T-helper 9 cell (primary cell): ENCODE measurements around the gene SCFD2.
"Not testable (repeated sequence)": the region's sequence is repeated elsewhere in the genome, so short reads cannot be mapped to it uniquely, and the experiment has no call there.

Source experiments
- DNase-seq: peaks from one replicate; pipeline ENCODE4 v3.0.0-alpha.2; 2020

SCFD2 gene

DNA sequence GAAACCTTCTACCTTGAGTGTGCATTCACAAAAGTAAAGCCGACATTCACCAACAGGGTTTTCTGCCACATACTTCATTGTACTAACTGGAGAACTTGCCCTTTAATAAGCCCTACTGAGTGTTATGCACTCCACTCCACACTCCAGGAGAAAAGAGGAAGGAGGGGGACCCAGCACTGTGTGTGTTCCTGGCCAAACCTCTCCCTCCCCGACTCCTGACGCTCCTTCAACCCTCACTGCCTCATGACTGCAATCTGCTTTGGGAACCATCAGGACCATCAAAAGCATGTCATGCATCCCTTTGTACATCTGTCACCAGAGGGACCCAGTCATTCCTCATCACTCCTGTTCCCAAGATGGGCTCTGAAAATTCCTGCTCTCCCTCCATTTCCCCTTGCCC, 360.1 kb downstream of the SCFD2 start:
- DNase-seq, result no peak

DNA sequence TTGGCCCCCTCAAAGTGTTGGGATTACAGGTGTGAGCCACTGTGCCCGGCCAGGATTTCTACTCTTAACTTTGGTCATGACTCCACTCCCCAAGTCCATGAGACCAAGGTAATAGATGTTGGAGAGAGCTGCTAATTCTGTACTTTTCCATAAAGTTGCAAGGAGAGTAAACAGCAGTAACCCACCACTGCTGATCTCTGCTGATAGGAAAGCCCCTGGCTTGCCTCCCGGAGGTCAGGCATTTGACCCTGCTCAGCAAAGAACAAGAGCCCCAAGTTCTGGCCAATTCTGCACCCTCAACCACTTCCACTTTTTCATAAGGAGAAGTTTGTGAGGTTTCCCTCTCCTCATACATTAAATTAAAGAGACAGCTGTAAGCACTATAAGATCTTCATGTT, 360.7 kb downstream of the SCFD2 start:
- no peak for DNase-seq

DNA sequence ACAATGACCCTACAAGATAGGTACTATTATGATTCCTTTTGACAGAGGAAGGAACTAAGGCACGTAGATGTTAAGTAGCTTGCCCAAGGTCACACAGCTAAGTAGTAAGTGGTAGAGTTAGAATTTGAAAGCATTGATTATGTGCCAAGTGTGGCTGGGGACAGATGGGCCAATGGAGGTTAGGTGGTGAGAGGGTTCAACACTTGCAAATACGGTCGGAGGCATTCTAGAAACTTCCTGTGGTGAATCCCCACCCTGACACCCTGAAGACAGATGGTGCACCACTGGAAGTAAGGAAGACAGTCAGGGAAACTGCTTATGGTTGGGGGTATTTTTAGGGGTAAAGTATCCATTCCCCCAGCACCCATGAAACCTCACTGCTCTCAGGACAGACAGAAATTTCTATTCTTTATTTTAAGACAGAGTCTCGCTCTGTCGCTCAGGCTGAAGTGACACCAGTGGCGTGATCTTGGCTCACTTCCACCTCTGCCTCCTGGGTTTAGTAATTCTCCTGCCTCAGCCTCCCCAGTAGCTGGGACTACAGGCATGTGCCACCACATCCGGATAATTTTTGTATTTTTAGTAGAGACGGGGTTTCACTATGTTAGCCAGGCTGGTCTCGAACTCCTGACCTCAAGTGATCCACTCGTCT, 361.2 kb downstream of the SCFD2 start:
- DNase-seq, result no peak

DNA sequence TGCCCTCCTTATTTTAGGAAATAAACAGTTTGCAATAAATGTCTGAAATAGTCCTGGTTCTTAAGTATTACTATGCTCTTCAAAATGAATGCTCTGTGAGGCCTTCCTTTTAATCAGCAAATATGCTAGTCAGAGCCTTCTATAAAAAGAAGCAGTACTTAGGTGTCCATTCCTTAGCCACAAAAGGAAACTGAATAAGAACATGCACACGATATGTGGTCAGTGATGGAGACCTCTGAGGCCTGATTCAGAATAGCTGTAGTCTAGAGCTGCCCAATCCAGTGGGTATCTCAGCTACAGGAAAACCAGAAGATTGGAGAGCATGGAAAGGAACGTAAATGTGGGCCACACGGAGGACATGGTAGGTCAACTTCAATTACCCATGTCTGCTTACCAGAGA, 361.9 kb downstream of the SCFD2 start:
- no peak for DNase-seq

DNA sequence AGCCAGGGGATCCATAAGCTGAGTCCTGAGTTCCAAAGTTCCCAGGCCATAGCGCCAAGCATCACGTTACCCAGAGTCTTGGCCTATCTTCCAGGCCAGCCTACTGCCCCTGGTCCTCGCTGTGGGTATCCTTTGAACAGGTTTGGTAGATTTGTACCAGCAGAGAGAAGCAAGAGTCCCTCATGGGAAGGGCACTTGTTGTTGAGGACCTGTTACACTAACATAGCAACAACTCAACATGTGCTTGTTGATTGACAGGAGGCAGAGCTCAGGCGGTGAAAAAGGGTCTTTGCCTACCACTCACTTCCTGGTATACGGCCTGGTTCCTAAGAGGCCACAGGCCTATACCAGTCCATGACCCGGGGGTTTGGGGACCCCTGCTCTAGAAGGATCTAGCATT, 365.3 kb downstream of the SCFD2 start:
- DNase-seq, result no peak

DNA sequence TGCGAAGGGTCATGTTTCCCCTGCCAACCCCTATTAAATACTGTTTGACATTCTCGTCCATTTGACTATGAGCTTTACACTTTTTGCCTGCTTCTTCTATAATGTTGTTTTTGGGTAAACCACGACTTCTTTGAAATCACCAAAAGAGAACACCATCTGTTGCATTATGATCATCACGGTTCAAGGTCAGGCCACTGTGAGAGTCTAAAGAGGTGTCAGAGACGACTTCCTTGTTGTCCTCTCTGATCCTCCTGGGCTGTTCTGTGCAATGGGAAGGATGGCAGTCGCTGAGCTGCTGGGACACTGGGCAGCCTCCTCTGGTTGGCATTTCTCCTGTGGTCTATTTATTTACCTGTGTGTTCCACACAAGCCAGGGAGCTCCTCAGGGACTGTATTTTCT, 366.2 kb downstream of the SCFD2 start:
- no peak for DNase-seq

DNA sequence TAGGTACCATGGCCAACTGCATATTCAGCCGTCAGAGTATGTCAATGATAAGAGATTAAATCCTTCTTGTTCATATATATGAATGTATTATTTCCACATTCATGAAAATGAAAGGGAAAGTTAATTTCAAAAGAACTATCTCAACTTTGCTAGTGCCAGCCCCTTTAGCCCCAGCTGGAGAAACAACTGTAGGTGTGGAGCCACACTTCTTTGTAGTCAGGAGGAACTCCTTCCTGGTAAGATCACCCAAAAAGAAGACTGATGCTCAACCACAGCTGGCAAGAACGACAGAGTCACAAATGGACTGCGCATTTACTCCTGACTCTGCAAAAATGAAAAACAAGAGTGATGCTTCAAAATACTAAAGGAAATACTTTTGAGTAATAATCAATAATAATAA, 367.4 kb downstream of the SCFD2 start:
- DNase-seq, result no peak

DNA sequence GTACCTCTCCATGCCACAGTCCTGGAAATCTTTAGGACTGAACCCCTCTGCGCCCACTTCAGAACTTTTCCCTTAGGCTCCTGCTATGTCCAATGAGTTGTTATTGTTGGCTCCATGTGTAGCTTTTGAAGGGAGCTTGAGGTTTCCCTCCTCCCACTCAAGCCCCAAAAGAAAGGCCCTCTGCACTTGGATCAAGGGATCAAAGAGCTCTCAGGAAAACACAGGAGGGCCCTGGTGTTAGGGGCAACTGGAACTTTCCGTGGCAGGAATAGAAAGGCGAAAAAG, 368.8 kb downstream of the SCFD2 start:
- DNase-seq, result no peak

DNA sequence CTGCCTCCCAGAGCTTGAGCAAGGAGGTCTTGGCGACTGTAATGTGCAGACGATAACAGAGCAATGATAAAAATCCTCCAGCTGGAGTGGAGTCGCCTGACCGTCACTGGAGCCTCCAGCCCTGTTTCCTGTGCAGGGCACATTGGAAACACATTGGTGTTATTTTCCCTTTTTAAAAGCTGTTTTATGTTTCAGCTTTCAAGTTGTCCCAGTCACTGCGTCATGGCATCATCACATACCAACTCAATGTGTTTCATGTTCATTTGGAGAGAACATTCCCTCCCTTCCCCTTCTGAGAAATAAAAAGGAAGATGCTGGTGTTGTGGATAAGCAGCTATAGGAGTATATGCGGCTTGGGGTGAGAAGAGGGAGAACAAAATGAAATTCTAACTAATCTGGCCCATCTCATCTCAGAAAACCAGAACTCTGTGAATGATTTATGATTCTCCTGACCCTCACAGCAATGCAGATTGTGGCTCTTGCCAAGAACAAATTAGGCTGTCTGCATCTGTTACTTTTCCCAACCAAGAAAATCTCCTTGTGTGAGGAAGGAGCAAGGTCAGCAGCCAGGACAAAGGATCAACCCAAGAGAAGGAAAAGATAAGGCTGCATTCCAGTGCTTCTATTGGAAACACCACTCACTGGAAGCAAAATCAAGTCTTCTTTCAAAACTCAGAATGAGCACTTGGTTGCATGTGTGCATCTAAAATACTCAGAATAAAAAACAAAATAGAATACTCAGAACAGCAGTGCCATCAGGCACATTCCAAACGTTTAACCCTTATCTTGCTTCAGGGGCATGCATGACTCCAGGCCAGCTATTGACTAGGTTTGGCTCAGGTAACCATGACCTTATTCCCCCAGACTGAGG, 369.4 kb downstream of the SCFD2 start:
- no peak for DNase-seq

DNA sequence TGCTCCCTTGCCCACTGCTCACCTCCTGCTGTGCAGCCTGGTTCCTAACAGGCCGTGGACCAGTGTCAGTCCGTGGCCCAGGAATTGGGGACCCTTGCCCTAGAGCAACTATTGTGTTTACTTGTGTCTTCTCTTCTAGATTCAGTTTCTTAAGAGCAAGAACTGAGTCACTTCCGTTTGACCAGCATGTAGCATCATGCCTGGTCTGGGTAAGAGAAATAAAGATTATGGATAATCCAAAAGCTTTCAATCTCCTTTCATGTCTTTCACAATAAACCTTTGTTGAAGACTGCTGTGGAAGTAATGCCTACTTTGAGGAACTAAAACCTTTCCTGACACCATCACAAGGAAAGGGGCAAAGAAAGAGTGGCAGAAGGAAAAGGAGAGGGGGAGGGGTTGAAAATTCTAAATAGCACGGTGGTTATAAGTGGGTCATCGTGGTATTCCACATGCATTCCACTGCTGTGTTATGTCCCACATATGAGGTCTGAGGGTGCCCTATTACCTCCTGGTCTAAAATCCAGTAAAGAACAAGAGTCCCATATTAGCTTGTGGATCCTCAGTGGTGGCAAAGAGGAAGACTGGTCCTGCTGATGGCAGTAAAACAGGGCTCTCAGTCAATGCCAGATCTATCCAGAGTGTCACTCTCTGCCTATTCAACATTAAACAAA, 370.4 kb downstream of the SCFD2 start:
- no peak for DNase-seq

DNA sequence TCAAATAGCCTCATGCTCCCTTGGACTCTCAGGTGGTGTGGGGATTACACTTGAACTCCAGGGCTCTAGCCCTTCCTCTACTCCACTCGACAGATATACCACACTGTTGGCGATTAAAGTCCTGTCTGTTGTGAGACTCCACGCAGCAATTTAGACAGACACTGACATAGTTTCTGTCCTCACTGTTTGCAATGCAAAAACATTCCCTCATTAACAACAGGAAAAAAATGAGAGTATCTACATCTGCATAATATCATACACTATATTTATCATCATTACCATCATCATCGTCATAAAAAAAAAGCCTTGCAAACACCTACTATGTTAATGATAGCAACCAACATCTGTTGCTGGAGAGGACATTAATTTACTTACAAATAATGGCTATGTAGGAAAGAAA, 371.3 kb downstream of the SCFD2 start:
- DNase-seq, result no peak

DNA sequence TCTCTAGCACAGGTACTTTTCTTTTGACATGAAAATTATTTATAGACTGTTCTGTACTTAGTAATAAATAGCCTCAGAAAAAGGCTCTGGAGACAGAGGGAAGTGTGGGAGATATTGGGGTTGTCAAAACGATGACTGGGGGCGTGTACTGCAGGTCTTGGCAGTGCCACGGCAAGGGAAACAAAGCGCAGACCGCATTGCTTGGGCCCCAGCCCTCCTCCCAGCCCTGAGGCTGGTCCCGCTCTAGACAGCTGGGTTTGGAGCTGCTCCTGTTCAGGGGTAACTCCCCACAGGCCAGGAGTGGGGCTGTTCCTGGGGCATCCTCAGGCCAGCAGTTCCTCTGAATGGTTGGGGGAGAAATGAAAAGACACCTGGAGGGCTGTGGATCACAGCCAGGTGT, 372.1 kb downstream of the SCFD2 start:
- no peak for DNase-seq

DNA sequence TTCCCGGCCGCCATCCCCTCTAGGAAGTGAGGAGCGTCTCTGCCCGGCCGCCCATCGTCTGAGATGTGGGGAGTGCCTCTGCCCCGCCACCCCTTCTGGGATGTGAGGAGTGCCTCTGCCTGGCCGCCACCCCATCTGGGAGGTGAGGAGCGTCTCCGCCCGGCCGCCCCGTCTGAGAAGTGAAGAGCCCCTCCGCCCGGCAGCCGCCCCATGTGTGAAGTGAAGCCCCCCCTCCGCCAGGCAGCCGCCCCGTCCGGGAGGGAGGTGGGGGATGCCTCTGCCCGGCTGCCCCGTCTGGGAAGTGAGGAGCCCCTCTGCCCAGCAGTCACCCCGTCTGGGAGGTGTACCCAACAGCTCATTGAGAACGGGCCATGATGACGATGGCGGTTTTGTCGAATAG, 373.3 kb downstream of the SCFD2 start:
- not testable (repeated sequence) for DNase-seq

DNA sequence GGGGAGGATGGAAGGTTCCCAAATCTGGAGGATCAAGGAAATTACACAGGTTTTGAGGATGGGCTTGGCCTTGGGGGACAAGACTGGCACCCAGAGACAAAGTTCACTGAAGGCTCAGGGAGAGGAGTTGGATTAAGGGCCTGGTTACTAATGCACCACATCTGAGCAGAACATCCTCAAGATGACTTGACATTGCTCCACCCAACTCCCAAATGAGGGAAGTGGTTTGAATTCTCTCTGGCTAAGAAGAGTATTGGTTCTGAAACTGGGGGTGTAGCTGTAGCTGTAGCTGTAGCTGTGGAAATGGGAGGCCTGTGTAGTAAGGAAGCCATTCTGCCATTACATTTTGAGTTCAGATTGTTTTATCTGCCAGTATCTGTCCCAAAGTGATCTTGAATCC, 374.4 kb downstream of the SCFD2 start:
- DNase-seq, result no peak

DNA sequence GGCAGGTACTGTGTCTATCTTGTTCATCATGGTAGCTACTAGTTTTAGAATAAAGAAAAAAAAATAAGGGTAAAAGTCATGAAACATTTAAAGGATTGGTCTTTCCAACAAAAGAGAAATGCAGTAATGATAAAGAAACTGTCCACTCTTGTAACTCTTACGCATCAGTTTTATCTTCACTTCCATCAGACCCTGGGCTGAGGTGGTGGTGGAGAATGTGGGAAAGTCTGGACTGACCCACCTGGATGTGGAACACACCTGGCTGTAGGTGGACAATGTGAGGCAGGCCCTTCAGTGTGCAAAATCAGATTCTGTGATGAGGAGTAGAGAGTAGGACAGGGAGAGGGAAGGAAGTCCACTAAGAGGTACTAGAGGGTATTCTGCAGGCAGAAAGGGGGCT, 375.2 kb downstream of the SCFD2 start:
- no peak for DNase-seq

DNA sequence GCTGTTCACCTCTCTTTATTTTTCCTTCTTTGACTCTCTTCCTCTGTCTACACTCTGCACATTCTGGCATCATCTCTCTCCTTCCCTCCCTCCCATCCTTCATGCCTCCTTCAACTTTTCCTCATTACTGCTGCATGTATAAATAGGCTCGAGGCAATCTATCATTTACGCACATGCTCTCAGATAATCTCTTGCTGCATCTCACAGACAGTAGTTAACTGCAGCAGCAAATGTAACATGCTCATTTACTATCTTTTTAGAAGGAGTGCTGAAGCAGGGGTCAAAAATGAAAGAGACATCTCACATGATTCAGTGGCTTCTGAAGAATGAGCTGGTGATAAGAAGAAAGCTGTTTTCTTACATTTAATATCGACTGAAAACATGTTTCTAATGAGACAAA, 376.0 kb downstream of the SCFD2 start:
- DNase-seq, result no peak

DNA sequence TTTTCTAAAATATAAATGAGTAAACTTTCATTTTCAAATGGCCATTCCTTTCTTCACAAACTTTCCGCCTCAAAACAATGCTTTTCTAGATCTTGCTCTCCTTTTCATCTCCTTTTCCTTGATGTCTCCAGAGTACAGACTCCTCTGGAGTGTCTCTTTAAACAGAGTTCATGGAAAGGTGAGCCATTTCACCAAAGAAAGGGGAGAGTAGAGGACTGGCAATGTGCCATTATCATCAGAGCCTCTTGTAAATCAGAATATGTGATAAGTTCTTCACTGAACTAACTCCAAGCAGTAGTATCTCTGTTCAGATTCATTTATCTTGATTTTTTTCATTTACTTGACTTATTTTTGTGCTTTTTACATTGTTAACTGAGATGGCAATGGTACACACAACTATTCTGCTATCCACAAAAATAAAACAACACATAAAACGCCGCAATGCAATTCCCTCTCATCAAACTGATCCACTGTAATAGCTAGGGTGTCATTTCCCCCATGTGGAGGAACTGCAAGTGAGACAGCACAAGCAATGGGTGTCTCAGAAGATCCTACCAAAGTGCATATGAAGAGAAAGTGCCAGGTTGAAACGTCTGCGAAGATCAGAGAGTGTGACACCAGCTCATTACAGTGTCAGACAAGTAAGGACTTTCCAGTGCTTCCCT, 378.3 kb downstream of the SCFD2 start:
- no peak for DNase-seq

DNA sequence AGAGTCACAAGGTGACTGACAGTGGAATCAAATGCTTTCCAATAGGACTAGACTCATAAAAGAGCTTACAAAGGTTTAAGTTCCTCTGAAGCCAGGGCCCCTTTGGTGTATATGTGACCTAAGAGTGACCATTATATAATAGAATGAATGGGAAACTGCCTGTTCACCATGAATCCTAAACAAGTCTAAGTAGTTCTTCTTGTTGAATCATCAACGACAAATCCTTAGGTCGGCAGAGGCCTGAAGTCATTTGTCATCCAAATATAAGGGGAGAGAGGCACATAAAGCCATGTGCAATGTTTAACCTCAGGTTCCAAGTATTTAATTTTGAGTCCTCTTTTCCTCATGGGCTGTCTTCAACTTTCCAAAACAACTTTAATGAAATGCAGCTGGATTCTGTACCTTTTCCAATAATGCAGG, 381.4 kb downstream of the SCFD2 start:
- DNase-seq, result no peak

DNA sequence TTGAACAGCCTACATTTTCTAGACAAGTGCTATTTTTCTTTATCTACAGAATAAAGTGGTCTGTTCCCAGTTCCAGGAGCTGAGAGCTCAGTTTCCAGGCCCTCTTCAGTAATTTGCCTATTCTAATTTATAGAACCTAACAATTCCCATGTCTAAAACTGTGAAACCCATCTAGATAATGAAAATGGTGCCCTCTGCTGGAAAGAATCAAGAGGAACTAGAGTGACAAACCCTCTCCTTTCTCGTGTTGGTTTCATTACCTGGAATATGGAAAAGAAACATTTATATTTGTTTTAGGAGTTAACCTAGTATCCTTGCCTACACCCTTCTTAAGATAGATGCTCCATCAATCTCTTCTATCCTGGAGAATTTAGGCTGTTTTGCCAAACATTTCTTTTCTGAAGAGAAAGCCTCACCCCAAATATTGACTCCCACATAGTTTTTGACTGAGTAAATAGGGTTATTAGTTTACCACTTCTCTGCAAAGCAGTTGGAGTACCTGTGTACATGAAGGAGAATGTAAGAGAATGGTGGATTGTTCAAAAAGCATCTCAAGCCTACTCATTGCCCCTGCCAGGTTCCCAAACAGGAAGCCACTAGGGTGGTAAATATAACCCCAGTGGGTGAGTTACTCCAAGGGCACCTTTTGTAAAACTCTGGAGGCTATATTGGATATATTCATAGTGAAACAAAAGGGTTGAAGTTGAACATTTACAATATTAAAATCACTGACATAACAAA, 382.1 kb downstream of the SCFD2 start:
- DNase-seq, result no peak

DNA sequence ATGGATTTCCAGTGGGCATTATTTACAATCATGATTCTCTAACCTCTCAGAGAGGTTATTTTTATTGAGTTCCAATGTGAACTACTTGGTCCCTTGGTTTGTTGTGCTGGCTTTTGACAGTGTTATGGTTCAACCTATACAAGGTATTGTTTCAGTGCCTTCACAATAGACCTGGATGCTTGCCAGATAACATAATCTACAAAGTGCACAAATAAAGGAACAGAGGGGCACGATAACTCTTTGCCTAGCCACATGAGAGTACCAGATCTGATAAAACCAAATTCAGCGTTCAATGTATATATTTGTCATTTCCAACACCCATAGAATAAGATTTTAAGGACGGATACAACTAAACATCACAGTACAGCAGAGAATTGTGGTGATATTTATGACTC, 382.9 kb downstream of the SCFD2 start:
- DNase-seq, result no peak

DNA sequence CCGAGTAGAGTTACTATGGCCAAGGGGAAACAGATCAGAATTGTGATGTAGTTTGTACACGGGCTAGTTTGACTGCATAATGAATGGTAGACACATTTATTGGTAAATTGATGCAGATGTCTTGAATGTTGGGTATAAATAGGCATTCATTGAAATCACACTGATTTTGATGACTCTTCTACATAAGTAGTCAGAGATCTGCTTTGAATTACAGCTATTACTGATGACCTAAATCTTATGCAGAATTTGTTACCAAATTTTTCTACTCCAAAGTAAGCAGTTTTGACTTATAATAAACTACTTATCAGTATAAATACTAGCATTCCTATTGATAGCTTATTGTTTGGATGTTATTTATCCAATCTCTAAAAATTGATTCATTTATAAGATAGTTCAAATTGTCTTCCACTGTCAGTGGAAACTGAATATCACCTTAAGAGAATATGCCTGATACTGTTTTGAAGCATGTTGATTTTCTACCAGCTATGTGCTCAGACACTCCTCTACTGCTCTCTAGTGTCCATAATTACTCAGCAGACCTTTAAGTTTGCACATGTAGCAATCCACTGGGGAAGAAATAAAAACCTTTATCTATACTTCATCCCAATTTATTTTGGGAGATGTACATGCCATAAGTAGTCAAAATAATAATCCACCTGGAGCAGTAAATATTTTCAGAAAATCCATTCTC, 383.5 kb downstream of the SCFD2 start:
- DNase-seq, result no peak
